Measurements from ENCODE around the gene RBP3. TPM values are rescaled to one million over a fixed set of nuclear protein-coding genes. Genes with fewer than 3 reads are reported as not detected.

RBP3 gene
- total RNA-seq, 3 donors from 2014 or later, result not detected

- H3K36me3 Mint-ChIP-seq (ENCODE audit: insufficient read depth), result no peaks in the 10 kb centered on the region
- DNase-seq (no peak), ATAC-seq (no peak)
- no peaks in the 10 kb centered on the region for H3K27me3 Mint-ChIP-seq (ENCODE audit: low read depth)
- no peaks in the 10 kb centered on the region for H3K4me1 Mint-ChIP-seq (ENCODE audit: low read depth)
- no peaks in the 10 kb centered on the region for H3K9me3 Mint-ChIP-seq
- H3K4me3 Mint-ChIP-seq, result no peak overlapping the region
Observed at GRCh38 chr10:47351899-47352815, 4.0 kb downstream of the RBP3 start.

- H3K27me3 Mint-ChIP-seq (ENCODE audit: low read depth), result no peaks in the 10 kb centered on the region
- no peak overlapping the region for H3K4me3 Mint-ChIP-seq
- no peaks in the 10 kb centered on the region for H3K4me1 Mint-ChIP-seq (ENCODE audit: low read depth)
- DNase-seq, result no peak
- no peaks in the 10 kb centered on the region for H3K9me3 Mint-ChIP-seq
- H3K36me3 Mint-ChIP-seq (ENCODE audit: insufficient read depth), result no peaks in the 10 kb centered on the region
- no peak for ATAC-seq
Observed at GRCh38 chr10:47353351-47353750, 5.2 kb downstream of the RBP3 start.

GRCh38 chr10:47354165-47354564 lies 6.0 kb downstream of the RBP3 start:
- H3K9me3 Mint-ChIP-seq, result no peaks in the 10 kb centered on the region
- H3K27me3 Mint-ChIP-seq (ENCODE audit: low read depth), result no peaks in the 10 kb centered on the region
- no peaks in the 10 kb centered on the region for H3K36me3 Mint-ChIP-seq (ENCODE audit: insufficient read depth)
- DNase-seq (no peak), ATAC-seq (no peak)
- H3K4me3 Mint-ChIP-seq, result no peak overlapping the region
- H3K4me1 Mint-ChIP-seq (ENCODE audit: low read depth), result no peaks in the 10 kb centered on the region

- H3K4me1 Mint-ChIP-seq (ENCODE audit: low read depth), result no peaks in the 10 kb centered on the region
- no peak overlapping the region for H3K4me3 Mint-ChIP-seq
- no peak for ATAC-seq
- H3K27me3 Mint-ChIP-seq (ENCODE audit: low read depth), result no peaks in the 10 kb centered on the region
- H3K36me3 Mint-ChIP-seq (ENCODE audit: insufficient read depth), result no peaks in the 10 kb centered on the region
- no peak for DNase-seq
- no peaks in the 10 kb centered on the region for H3K9me3 Mint-ChIP-seq
Observed at GRCh38 chr10:47354900-47355299, 6.7 kb downstream of the RBP3 start.

GRCh38 chr10:47356708-47357107 lies 8.5 kb downstream of the RBP3 start:
- Mint-ChIP-seq H3K27me3 (ENCODE audit: low read depth) (no peaks in the 10 kb centered on the region), H3K36me3 (ENCODE audit: insufficient read depth) (no peaks in the 10 kb centered on the region), H3K4me1 (ENCODE audit: low read depth) (no peaks in the 10 kb centered on the region), H3K9me3 (no peaks in the 10 kb centered on the region), H3K4me3 (no peak overlapping the region)
- DNase-seq, result no peak
- ATAC-seq, result no peak

- DNase-seq (no peak), ATAC-seq (no peak)
- Mint-ChIP-seq H3K9me3 (no peaks in the 10 kb centered on the region), H3K36me3 (ENCODE audit: insufficient read depth) (no peaks in the 10 kb centered on the region), H3K4me1 (ENCODE audit: low read depth) (no peaks in the 10 kb centered on the region), H3K27me3 (ENCODE audit: low read depth) (no peaks in the 10 kb centered on the region), H3K4me3 (no peak overlapping the region)
Observed at GRCh38 chr10:47357131-47357582, 9.0 kb downstream of the RBP3 start.

- no peaks in the 10 kb centered on the region for H3K9me3 Mint-ChIP-seq
- H3K4me3 Mint-ChIP-seq, result no peak overlapping the region
- H3K27me3 Mint-ChIP-seq (ENCODE audit: low read depth), result no peaks in the 10 kb centered on the region
- no peak for DNase-seq
- H3K4me1 Mint-ChIP-seq (ENCODE audit: low read depth), result no peaks in the 10 kb centered on the region
- H3K36me3 Mint-ChIP-seq (ENCODE audit: insufficient read depth), result no peaks in the 10 kb centered on the region
- no peak for ATAC-seq
Observed at GRCh38 chr10:47357911-47358310, 9.7 kb downstream of the RBP3 start.

- DNase-seq, result no peak
- H3K4me1 Mint-ChIP-seq (ENCODE audit: low read depth), result no peaks in the 10 kb centered on the region
- no peak overlapping the region for H3K4me3 Mint-ChIP-seq
- no peaks in the 10 kb centered on the region for H3K36me3 Mint-ChIP-seq (ENCODE audit: insufficient read depth)
- ATAC-seq, result no peak
- H3K9me3 Mint-ChIP-seq, result no peaks in the 10 kb centered on the region
- no peaks in the 10 kb centered on the region for H3K27me3 Mint-ChIP-seq (ENCODE audit: low read depth)
Observed at GRCh38 chr10:47358457-47358856, 10.3 kb downstream of the RBP3 start.

- DNase-seq, result no peak
- H3K4me3 Mint-ChIP-seq, result no peak overlapping the region
- ATAC-seq, result no peak
- no peaks in the 10 kb centered on the region for H3K4me1 Mint-ChIP-seq (ENCODE audit: low read depth)
- H3K9me3 Mint-ChIP-seq, result no peaks in the 10 kb centered on the region
- no peaks in the 10 kb centered on the region for H3K27me3 Mint-ChIP-seq (ENCODE audit: low read depth)
- no peaks in the 10 kb centered on the region for H3K36me3 Mint-ChIP-seq (ENCODE audit: insufficient read depth)
Observed at GRCh38 chr10:47359101-47359500, 10.9 kb downstream of the RBP3 start.

GRCh38 chr10:47359626-47360418 lies 11.7 kb downstream of the RBP3 start:
- H3K4me3 Mint-ChIP-seq, result no peak overlapping the region
- H3K36me3 Mint-ChIP-seq (ENCODE audit: insufficient read depth), result no peaks in the 10 kb centered on the region

GRCh38 chr10:47360419-47361040 lies 12.4 kb downstream of the RBP3 start:
- H3K36me3 Mint-ChIP-seq (ENCODE audit: insufficient read depth), result no peaks in the 10 kb centered on the region
- no peak for ATAC-seq
- no peaks in the 10 kb centered on the region for H3K4me1 Mint-ChIP-seq (ENCODE audit: low read depth)
- H3K27me3 Mint-ChIP-seq (ENCODE audit: low read depth), result no peaks in the 10 kb centered on the region
- no peak for DNase-seq
- no peak overlapping the region for H3K4me3 Mint-ChIP-seq
- H3K9me3 Mint-ChIP-seq, result no peaks in the 10 kb centered on the region

More at GRCh38 chr10:47359626-47360418, 11.7 kb downstream of the RBP3 start:
- Mint-ChIP-seq H3K4me1 (ENCODE audit: low read depth) (no peaks in the 10 kb centered on the region), H3K9me3 (no peaks in the 10 kb centered on the region), H3K27me3 (ENCODE audit: low read depth) (no peaks in the 10 kb centered on the region)
- DNase-seq (no peak), ATAC-seq (no peak)

GRCh38 chr10:47361293-47361692 lies 13.1 kb downstream of the RBP3 start:
- ATAC-seq, result peak in 1 of 2 donors; percentile 30
- Mint-ChIP-seq H3K4me3 (no peak overlapping the region), H3K9me3 (no peaks in the 10 kb centered on the region), H3K36me3 (ENCODE audit: insufficient read depth) (no peaks in the 10 kb centered on the region), H3K27me3 (ENCODE audit: low read depth) (no peaks in the 10 kb centered on the region), H3K4me1 (ENCODE audit: low read depth) (no peaks in the 10 kb centered on the region)
- DNase-seq, result no peak

GRCh38 chr10:47362199-47362598 lies 14.0 kb downstream of the RBP3 start:
- Mint-ChIP-seq H3K4me3 (no peak overlapping the region), H3K9me3 (no peaks in the 10 kb centered on the region), H3K36me3 (ENCODE audit: insufficient read depth) (no peaks in the 10 kb centered on the region), H3K27me3 (ENCODE audit: low read depth) (no peaks in the 10 kb centered on the region), H3K4me1 (ENCODE audit: low read depth) (no peaks in the 10 kb centered on the region)
- ATAC-seq, result no peak
- no peak for DNase-seq

- ATAC-seq (no peak), DNase-seq (no peak)
- Mint-ChIP-seq H3K9me3 (no peaks in the 10 kb centered on the region), H3K36me3 (ENCODE audit: insufficient read depth) (no peaks in the 10 kb centered on the region), H3K27me3 (ENCODE audit: low read depth) (no peaks in the 10 kb centered on the region), H3K4me1 (ENCODE audit: low read depth) (no peaks in the 10 kb centered on the region), H3K4me3 (no peak overlapping the region)
Observed at GRCh38 chr10:47363781-47364180, 15.6 kb downstream of the RBP3 start.
